ENCODE data around the gene PPP4R3A. TPM values are rescaled to one million over a fixed set of nuclear protein-coding genes. Genes with fewer than 3 reads are reported as not detected.
"Not testable (repeated sequence)": the region's sequence is repeated elsewhere in the genome, so short reads cannot be mapped to it uniquely, and the experiment has no call there.

The PPP4R3A gene
- total RNA-seq, 1 donor from 2014 or later: 38.3 TPM

- peaks cover 25% of the 10 kb centered on the region for H3K27me3 ChIP-seq (ENCODE audit: low read depth)
- H3K4me3 ChIP-seq: no peak overlapping the region
- no peak overlapping the region for H3K27ac ChIP-seq (replicated peaks)
- H3K9me3 ChIP-seq (replicated peaks): no peaks in the 10 kb centered on the region
- no peaks in the 10 kb centered on the region for H3K36me3 ChIP-seq
- no peak for TF ChIP-seq CTCF (IDR thresholded peaks at IDR 0.05; ENCODE audit: borderline replicate concordance)
- no peak for DNase-seq
- peaks cover 6% of the 10 kb centered on the region for H3K4me1 ChIP-seq
- intact Hi-C loops (cut with micrococcal nuclease): no loop called here
Measured at GRCh38 chr14:91410771-91411536, 99.2 kb downstream of the PPP4R3A start.

- Histone ChIP-seq H3K4me1 (peaks cover 5% of the 10 kb centered on the region), H3K9me3 (replicated peaks) (no peaks in the 10 kb centered on the region), H3K27me3 (ENCODE audit: low read depth) (peaks cover 17% of the 10 kb centered on the region), H3K4me3 (no peak overlapping the region), H3K36me3 (no peaks in the 10 kb centered on the region), H3K27ac (replicated peaks) (no peak overlapping the region)
- no peak for DNase-seq
- intact Hi-C loops (cut with micrococcal nuclease): no loop called here
- TF ChIP-seq CTCF (IDR thresholded peaks at IDR 0.05; ENCODE audit: borderline replicate concordance): no peak
Measured at GRCh38 chr14:91409928-91410718, 100.0 kb downstream of the PPP4R3A start.

GRCh38 chr14:91409240-91409639, 100.9 kb downstream of the PPP4R3A start:
- DNase-seq; intact Hi-C loops (cut with micrococcal nuclease); H3K27me3 ChIP-seq (ENCODE audit: low read depth): not testable (repeated sequence)

More at GRCh38 chr14:91409240-91409639, 100.9 kb downstream of the PPP4R3A start:
- H3K36me3 ChIP-seq; H3K27ac ChIP-seq (replicated peaks); H3K4me3 ChIP-seq; H3K9me3 ChIP-seq (replicated peaks); H3K4me1 ChIP-seq: not testable (repeated sequence)

Other genes with a start within 250 kb of the PPP4R3A start
- gene CCDC88C, start 92.5 kb downstream of the PPP4R3A start, total RNA-seq: 2.8 TPM
- 0.99 TPM for gene CATSPERB, start 221.8 kb upstream of the PPP4R3A start, total RNA-seq